A673 (cell line): ENCODE measurements around the gene ZNF446. TPM values are rescaled to one million over a fixed set of nuclear protein-coding genes. Genes with fewer than 3 reads are reported as not detected.
"Not testable (repeated sequence)": the region's sequence is repeated elsewhere in the genome, so short reads cannot be mapped to it uniquely, and the experiment has no call there.

Source experiments
- BruUV-seq: library from RNA; stranded (reverse); fragments of 400-500 nt; replicated peaks from 2 replicates; lab custom pipeline; 2021; lab: Mats Ljungman, UMichigan
- CTCF ChIA-PET: fragments of 300-600 bp; sonication (Branson Sonifier 250); formaldehyde crosslinking; loops from one replicate; lab custom pipeline; 2022; ENCODE audit warnings: antibody characterized with exemption; lab: Charles Lee
- POLR2A ChIA-PET: fragments of 300-600 bp; sonication (Branson Sonifier 250); formaldehyde crosslinking; loops from one replicate; lab custom pipeline; 2022; ENCODE audit warnings: antibody characterized with exemption; ENCODE audit not compliant: low non-redundant PET; lab: Charles Lee
- DNase-seq: peaks from one replicate; pipeline ENCODE4 v3.0.0-alpha.2; 2015; ENCODE audit warnings: low spot score
- H3K27ac ChIP-seq: fragments of 200-600 bp; sonication (generic); 2 replicates; pipeline ENCODE4 v1.5.1; 2016; ENCODE audit warnings: mixed run types, low read depth, mild to moderate bottlenecking, mixed read lengths, antibody characterized with exemption, low read length; ENCODE audit not compliant: poor library complexity, severe bottlenecking
- H3K27me3 ChIP-seq: fragments of 200-600 bp; sonication (generic); replicated peaks from 2 replicates; pipeline ENCODE4 v1.6.1; 2017; ENCODE audit warnings: mixed run types, low read depth, mild to moderate bottlenecking, mixed read lengths, antibody characterized with exemption, low read length; ENCODE audit not compliant: insufficient read depth, poor library complexity
- H3K36me3 ChIP-seq: fragments of 200-600 bp; sonication (generic); 2 replicates; pipeline ENCODE4 v1.6.1; 2016; ENCODE audit warnings: mixed run types, mild to moderate bottlenecking, mixed read lengths, antibody characterized with exemption, low read length; ENCODE audit not compliant: insufficient read depth, poor library complexity, severe bottlenecking
- H3K4me1 ChIP-seq: fragments of 200-600 bp; sonication (generic); 2 replicates; pipeline ENCODE4 v1.6.1; 2017; ENCODE audit warnings: mixed run types, mild to moderate bottlenecking, mixed read lengths, antibody characterized with exemption, low read length; ENCODE audit not compliant: insufficient read depth, poor library complexity, severe bottlenecking
- H3K4me3 ChIP-seq: fragments of 200-600 bp; sonication (generic); 2 replicates; pipeline ENCODE4 v1.5.1; 2016; ENCODE audit warnings: low read depth, mixed run types, mild to moderate bottlenecking, mixed read lengths, low read length; ENCODE audit not compliant: poor library complexity, severe bottlenecking
- H3K9me3 ChIP-seq: fragments of 200-600 bp; sonication (generic); 2 replicates; pipeline ENCODE4 v1.6.1; 2016; ENCODE audit warnings: mixed run types, low read depth, mild to moderate bottlenecking, mixed read lengths, antibody characterized with exemption, low read length; ENCODE audit not compliant: poor library complexity, severe bottlenecking
- CTCF ChIP-seq: fragments of 300-800, 200-600 bp; sonication (generic); conservative IDR thresholded peaks from 2 replicates; pipeline ENCODE4 v1.5.1; 2017; ENCODE audit warnings: low read depth, mild to moderate bottlenecking, antibody characterized with exemption, low read length, moderate library complexity, mixed read lengths
- EZH2 ChIP-seq: fragments of 200-600 bp; sonication (generic); IDR thresholded peaks from 2 replicates; pipeline ENCODE4 v1.6.1; 2017; ENCODE audit warnings: borderline replicate concordance, low read depth, mild to moderate bottlenecking, mixed read lengths, antibody characterized with exemption, low read length; ENCODE audit not compliant: poor library complexity, severe bottlenecking
- intact Hi-C: fragments of 100-400 bp; cut with micrococcal nuclease; formaldehyde crosslinking; loops from one replicate; pipeline ENCODE4 v1.10.0; 2022; ENCODE audit not compliant: unreplicated experiment
- total RNA-seq: library from RNA; stranded (reverse); gene quantifications from 2 replicates; pipeline ENCODE4 v1.2.3, GENCODE V29; 2021

ZNF446 gene
- total RNA-seq, 1 experiment from 2014 or later = 7.7 TPM

- BruUV-seq = no TSS peak
- POLR2A ChIA-PET = no interaction called here
- H3K4me3 ChIP-seq = peak overlapping the region; percentile 19
Measured at GRCh38 chr19:58468216-58468839, 7.8 kb upstream of the ZNF446 start.

GRCh38 chr19:58469241-58470013, 6.7 kb upstream of the ZNF446 start:
- ChIA-PET POLR2A (no interaction called here), CTCF (no interaction called here)
- no peaks in the 10 kb centered on the region for H3K27me3 ChIP-seq
- H3K36me3 ChIP-seq = no peaks in the 10 kb centered on the region
- H3K9me3 ChIP-seq = no peaks in the 10 kb centered on the region
- no peaks in the 10 kb centered on the region for H3K4me1 ChIP-seq
- no peak overlapping the region for H3K27ac ChIP-seq
- H3K4me3 ChIP-seq = no peak overlapping the region
- no peak for TF ChIP-seq EZH2
- TF ChIP-seq CTCF = no peak
- BruUV-seq = no TSS peak
- DNase-seq = no peak
- intact Hi-C loops = no loop called here

More at GRCh38 chr19:58468216-58468839, 7.8 kb upstream of the ZNF446 start:
- intact Hi-C loops = no loop called here
- no peaks in the 10 kb centered on the region for H3K27me3 ChIP-seq
- no peaks in the 10 kb centered on the region for H3K9me3 ChIP-seq
- CTCF ChIA-PET = no interaction called here
- DNase-seq = no peak
- H3K4me1 ChIP-seq = no peaks in the 10 kb centered on the region
- no peaks in the 10 kb centered on the region for H3K36me3 ChIP-seq
- H3K27ac ChIP-seq = no peak overlapping the region
- TF ChIP-seq CTCF = no peak

DNA sequence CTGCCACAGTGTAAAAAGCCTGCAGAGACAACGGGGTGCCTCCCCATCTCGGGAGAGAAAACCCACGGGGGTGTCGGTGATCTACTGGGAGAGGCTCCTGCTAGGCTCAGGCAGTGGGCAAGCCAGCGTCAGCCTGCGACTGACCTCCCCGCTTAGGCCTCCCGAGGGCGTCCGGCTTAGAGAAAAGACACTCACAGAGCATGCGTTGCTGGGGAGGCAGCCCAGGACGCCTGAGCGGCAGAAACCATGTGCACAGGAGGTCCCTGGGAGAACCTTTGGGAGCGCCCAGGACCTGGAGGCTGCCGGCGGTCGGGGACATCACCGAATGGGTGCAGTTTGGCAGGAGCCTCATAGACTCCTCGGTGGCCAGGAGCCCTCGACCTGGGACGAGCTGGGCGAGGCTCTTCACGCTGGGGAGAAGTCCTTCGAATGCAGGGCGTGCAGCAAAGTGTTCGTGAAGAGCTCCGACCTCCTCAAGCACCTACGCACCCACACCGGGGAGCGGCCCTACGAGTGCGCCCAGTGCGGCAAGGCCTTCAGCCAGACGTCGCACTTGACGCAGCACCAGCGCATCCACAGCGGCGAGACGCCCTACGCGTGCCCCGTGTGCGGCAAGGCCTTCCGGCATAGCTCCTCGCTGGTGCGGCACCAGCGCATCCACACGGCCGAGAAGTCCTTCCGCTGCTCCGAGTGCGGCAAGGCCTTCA, 5.2 kb upstream of the ZNF446 start:
- POLR2A ChIA-PET, H3K27ac ChIP-seq, H3K27me3 ChIP-seq, BruUV-seq, H3K4me3 ChIP-seq, H3K4me1 ChIP-seq, H3K36me3 ChIP-seq, CTCF ChIA-PET, intact Hi-C loops, DNase-seq, H3K9me3 ChIP-seq: not testable (repeated sequence)
